Stomach (tissue), 9 donors: ENCODE results near the gene RPS25. TPM values are rescaled to one million over a fixed set of nuclear protein-coding genes. Genes with fewer than 3 reads are reported as not detected.

Experiments used
- DNase-seq, 2 donors: peaks; one replicate each; pipeline versions ENCODE4 v3.0.0 to v3.0.0-alpha.2; 2013 to 2019
- H3K27ac ChIP-seq, 5 donors: fragments of 200-600 bp in 4 of 5; sonication (generic) in 4 of 5; one replicate each; pipeline ENCODE4 v1.5.1; 2013 to 2019; ENCODE audit warnings: mild to moderate bottlenecking in 1 of 5, moderate library complexity in 1 of 5
- H3K27me3 ChIP-seq, 3 donors: fragments of 200-600 bp; sonication (generic); one replicate each; pipeline ENCODE4 v1.5.1; 2017 to 2019; ENCODE audit warnings: mixed run types in 1 of 3
- H3K36me3 ChIP-seq, 4 donors: fragments of 200-600 bp; sonication (generic); 1 replicate in 3 of 4; 2 replicates in 1 of 4; pipeline ENCODE4 v1.5.1; 2016 to 2019
- H3K4me1 ChIP-seq, 4 donors: fragments of 200-600 bp; sonication (generic); one replicate each; pipeline ENCODE4 v1.5.1; 2016 to 2019
- H3K4me3 ChIP-seq, 4 donors: fragments of 200-600 bp; sonication (generic) in 3 of 4; one replicate each; pipeline ENCODE4 v1.5.1; 2016 to 2019; ENCODE audit warnings: mild to moderate bottlenecking in 1 of 4
- H3K9me3 ChIP-seq, 4 donors: fragments of 200-600 bp; sonication (generic); one replicate each; pipeline ENCODE4 v1.5.1; 2016 to 2019
- CTCF ChIP-seq, 7 experiments: fragments of 450-650 bp in 4 of 7; fragments of 200-600 bp in 3 of 7; sonication (generic) in 3 of 7; IDR thresholded peaks; one replicate each; pipeline ENCODE4 v1.5.1; 2016 to 2019; ENCODE audit warnings: antibody characterized with exemption in 7 of 7, control low read depth in 2 of 7, mild to moderate bottlenecking in 1 of 7
- EP300 ChIP-seq: sonication (generic); formaldehyde crosslinking; IDR thresholded peaks from one replicate; pipeline ENCODE4 v1.6.1; 2017; ENCODE audit warnings: antibody characterized with exemption
- POLR2A ChIP-seq, 4 donors: fragments of 450-650 bp; IDR thresholded peaks; one replicate each; pipeline ENCODE4 v1.6.1; 2016; ENCODE audit warnings: antibody characterized with exemption in 4 of 4, control low read depth in 2 of 4, mild to moderate bottlenecking in 1 of 4, moderate library complexity in 1 of 4
- POLR2AphosphoS5 ChIP-seq, 3 donors: sonication (generic); formaldehyde crosslinking; IDR thresholded peaks; one replicate each; pipeline ENCODE4 v1.6.1; 2016; ENCODE audit warnings: antibody characterized with exemption in 3 of 3
- WGBS, 5 donors: extraction: QIAGEN DNeasy Blood & Tissue Kit in 3 of 5; methylation state at CpG; one replicate each; pipeline versions ENCODE4 v1.1.5 to v1.1.7; 2013 to 2018; 5-methylcytosine and 5-hydroxymethylcytosine counted together
- intact Hi-C: fragments of 100-400 bp; cut with DNase I; formaldehyde crosslinking; loops from one replicate; pipeline ENCODE4 v1.15.1; 2023; ENCODE audit warnings: low total_unique reads
- polyA plus RNA-seq, 3 donors: library from polyadenylated mRNA; stranded (reverse); fragments of 200-250 nt; gene quantifications; one replicate each; pipeline ENCODE4 v1.2.3, GENCODE V29; 2013
- total RNA-seq, 5 donors: library from RNA; depleted of rRNA; stranded (reverse); fragments of >200 nt; gene quantifications; one replicate each; pipeline versions ENCODE4 v1.1.0 to v1.2.3, GENCODE V29; 2014 to 2016
- donor health status: healthy with polysubstance abuse.
- donor health status: Bipolar disorder and iron deficiency.
- donor health status: healthy.

RPS25 gene
- total and polyA plus RNA-seq, 8 donors: 157 to 3,218 (median 2,172) TPM

- TF ChIP-seq CTCF (IDR thresholded peaks at IDR 0.05): no peak
- TF ChIP-seq POLR2AphosphoS5 (IDR thresholded peaks at IDR 0.05): no peak
- no peak for TF ChIP-seq POLR2A (IDR thresholded peaks at IDR 0.05)
- DNase-seq: no peak
- H3K27me3 ChIP-seq: no peaks in the 10 kb centered on the region
- H3K36me3 ChIP-seq: peaks cover 5 to 30% (median 27%) of the 10 kb centered on the region in 4 donors
- peak overlapping the region; percentile 79 to 93 (median 92) for H3K27ac ChIP-seq
- peaks cover 20 to 55% (median 49%) of the 10 kb centered on the region in 4 donors for H3K4me1 ChIP-seq
- intact Hi-C loops: no loop called here
- 1 to 5% (median 4%) methylated on average over 9 to 13 of the region's 13 CpGs for WGBS, 5 donors
- peak overlapping the region; percentile 60 to 85 (median 72) for H3K4me3 ChIP-seq
- H3K9me3 ChIP-seq: no peaks in the 10 kb centered on the region
These were observed 11.8 kb upstream of the RPS25 start for GRCh38 chr11:119030029-119030328.

- H3K27ac ChIP-seq: peak overlapping the region; percentile 79 to 93 (median 92)
- no peak for TF ChIP-seq POLR2A (IDR thresholded peaks at IDR 0.05)
- TF ChIP-seq POLR2AphosphoS5 (IDR thresholded peaks at IDR 0.05): peak in 2 of 3 donors; percentile 47 to 57
- H3K4me3 ChIP-seq: peak overlapping the region; percentile 60 to 85 (median 72)
- H3K4me1 ChIP-seq: peaks cover 25 to 60% (median 54%) of the 10 kb centered on the region in 4 donors
- peaks cover 10 to 35% (median 32%) of the 10 kb centered on the region in 4 donors for H3K36me3 ChIP-seq
- H3K27me3 ChIP-seq: no peaks in the 10 kb centered on the region
- intact Hi-C loops: no loop called here
- WGBS, 5 donors: 26 to 48% (median 37%) methylated on average over 10 of the region's 10 CpGs
- H3K9me3 ChIP-seq: no peaks in the 10 kb centered on the region
- peak; percentile 78 for DNase-seq
These were observed 11.3 kb upstream of the RPS25 start for GRCh38 chr11:119029340-119030028.

GRCh38 chr11:119029069-119029339, 10.9 kb upstream of the RPS25 start:
- 62 to 95% (median 68%) methylated on average over 1 of the region's 1 CpG for WGBS, 5 donors
- Histone ChIP-seq H3K27me3 (no peaks in the 10 kb centered on the region), H3K36me3 (peaks cover 14 to 40% (median 36%) of the 10 kb centered on the region in 4 donors), H3K9me3 (no peaks in the 10 kb centered on the region), H3K4me1 (peaks cover 28 to 64% (median 59%) of the 10 kb centered on the region in 4 donors), H3K4me3 (peak overlapping the region in 3 of 4 donors; percentile 12 to 85 (median 60)), H3K27ac (peak overlapping the region; percentile 79 to 93 (median 92))
- TF ChIP-seq EP300 (no peak), POLR2A (IDR thresholded peaks at IDR 0.05) (no peak), POLR2AphosphoS5 (IDR thresholded peaks at IDR 0.05) (no peak), CTCF (IDR thresholded peaks at IDR 0.05) (no peak)
- intact Hi-C loops: no loop called here
- no peak for DNase-seq

GRCh38 chr11:119028346-119029068, 10.4 kb upstream of the RPS25 start:
- Histone ChIP-seq H3K36me3 (peaks cover 16 to 45% (median 41%) of the 10 kb centered on the region in 4 donors), H3K27me3 (no peaks in the 10 kb centered on the region), H3K9me3 (no peaks in the 10 kb centered on the region), H3K4me3 (peak overlapping the region in 2 of 4 donors; percentile 12 to 85), H3K4me1 (peaks cover 28 to 69% (median 63%) of the 10 kb centered on the region in 4 donors), H3K27ac (peak overlapping the region in 4 of 5 donors; percentile 89 to 93 (median 92))
- no peak for TF ChIP-seq POLR2AphosphoS5 (IDR thresholded peaks at IDR 0.05)
- no peak for TF ChIP-seq CTCF (IDR thresholded peaks at IDR 0.05)
- no peak for TF ChIP-seq EP300
- TF ChIP-seq POLR2A (IDR thresholded peaks at IDR 0.05): no peak
- DNase-seq: no peak
- intact Hi-C loops: no loop called here
- WGBS, 5 donors: 35 to 64% (median 41%) methylated on average over 8 to 9 of the region's 9 CpGs
